Measurements from ENCODE around the gene AMMECR1L.

- no peak for TF ChIP-seq EZH2 (IDR thresholded peaks at IDR 0.05; ENCODE audit: borderline replicate concordance, insufficient read depth, low read length, poor library complexity, severe bottlenecking)
- TF ChIP-seq MXI1 (conservative IDR thresholded peaks at IDR 0.05; ENCODE audit: poor library complexity, severe bottlenecking), result no peak
- TF ChIP-seq CTCF (IDR thresholded peaks at IDR 0.05; ENCODE audit: poor library complexity, severe bottlenecking), result no peak
- TF ChIP-seq EP300 (conservative IDR thresholded peaks at IDR 0.05; ENCODE audit: poor library complexity, severe bottlenecking), result no peak
- no peak for TF ChIP-seq POLR2AphosphoS5 (IDR thresholded peaks at IDR 0.05)
- no peak for TF ChIP-seq TAF1 (IDR thresholded peaks at IDR 0.05; ENCODE audit: low read depth)
- TF ChIP-seq REST (IDR thresholded peaks at IDR 0.05; ENCODE audit: borderline replicate concordance), result no peak
Measured at GRCh38 chr2:127826047-127826446, 59.7 kb downstream of the AMMECR1L start.
